Measurements from ENCODE around the gene PLCXD1. TPM values are rescaled to one million over a fixed set of nuclear protein-coding genes. Genes with fewer than 3 reads are reported as not detected.
"Not testable (repeated sequence)": the region's sequence is repeated elsewhere in the genome, so short reads cannot be mapped to it uniquely, and the experiment has no call there.

Gene PLCXD1
- total and polyA plus RNA-seq, 2 experiments from 2014 or later = 16.6 to 50.4 TPM

- no peak overlapping the region for H3K4me3 ChIP-seq
- H3K9me3 ChIP-seq (ENCODE audit: low read depth) = no peaks in the 10 kb centered on the region
- no peak for DNase-seq (ENCODE audit: low read depth in 1 of 2, low spot score in 1 of 2)
- no peaks in the 10 kb centered on the region for H3K27me3 ChIP-seq
- H3K27ac ChIP-seq = no peak overlapping the region
- H3K36me3 ChIP-seq = peaks cover 5% of the 10 kb centered on the region
- peaks cover 9% of the 10 kb centered on the region for H3K4me1 ChIP-seq (ENCODE audit: low read depth)
- TF ChIP-seq, protein P1, sequence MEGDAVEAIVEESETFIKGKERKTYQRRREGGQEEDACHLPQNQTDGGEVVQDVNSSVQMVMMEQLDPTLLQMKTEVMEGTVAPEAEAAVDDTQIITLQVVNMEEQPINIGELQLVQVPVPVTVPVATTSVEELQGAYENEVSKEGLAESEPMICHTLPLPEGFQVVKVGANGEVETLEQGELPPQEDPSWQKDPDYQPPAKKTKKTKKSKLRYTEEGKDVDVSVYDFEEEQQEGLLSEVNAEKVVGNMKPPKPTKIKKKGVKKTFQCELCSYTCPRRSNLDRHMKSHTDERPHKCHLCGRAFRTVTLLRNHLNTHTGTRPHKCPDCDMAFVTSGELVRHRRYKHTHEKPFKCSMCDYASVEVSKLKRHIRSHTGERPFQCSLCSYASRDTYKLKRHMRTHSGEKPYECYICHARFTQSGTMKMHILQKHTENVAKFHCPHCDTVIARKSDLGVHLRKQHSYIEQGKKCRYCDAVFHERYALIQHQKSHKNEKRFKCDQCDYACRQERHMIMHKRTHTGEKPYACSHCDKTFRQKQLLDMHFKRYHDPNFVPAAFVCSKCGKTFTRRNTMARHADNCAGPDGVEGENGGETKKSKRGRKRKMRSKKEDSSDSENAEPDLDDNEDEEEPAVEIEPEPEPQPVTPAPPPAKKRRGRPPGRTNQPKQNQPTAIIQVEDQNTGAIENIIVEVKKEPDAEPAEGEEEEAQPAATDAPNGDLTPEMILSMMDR (IDR thresholded peaks at IDR 0.05; ENCODE audit: low read depth, low read length) = no peak
Measured at GRCh38 chrX:350534-351323, 69.5 kb downstream of the PLCXD1 start.

GRCh38 chrX:351324-351641, 70.1 kb downstream of the PLCXD1 start:
- H3K9me3 ChIP-seq (ENCODE audit: low read depth); H3K4me1 ChIP-seq (ENCODE audit: low read depth); H3K4me3 ChIP-seq; H3K36me3 ChIP-seq; H3K27ac ChIP-seq; H3K27me3 ChIP-seq; DNase-seq (ENCODE audit: low read depth in 1 of 2, low spot score in 1 of 2): not testable (repeated sequence)

- H3K4me3 ChIP-seq = no peak overlapping the region
- DNase-seq (ENCODE audit: low read depth in 1 of 2, low spot score in 1 of 2) = no peak
- TF ChIP-seq, protein P1 (IDR thresholded peaks at IDR 0.05; ENCODE audit: low read depth, low read length) = no peak
- H3K27ac ChIP-seq = no peak overlapping the region
- no peaks in the 10 kb centered on the region for H3K27me3 ChIP-seq
- peaks cover 9% of the 10 kb centered on the region for H3K4me1 ChIP-seq (ENCODE audit: low read depth)
- no peaks in the 10 kb centered on the region for H3K9me3 ChIP-seq (ENCODE audit: low read depth)
- H3K36me3 ChIP-seq = peaks cover 3% of the 10 kb centered on the region
Measured at GRCh38 chrX:351736-352135, 70.6 kb downstream of the PLCXD1 start.

DNA sequence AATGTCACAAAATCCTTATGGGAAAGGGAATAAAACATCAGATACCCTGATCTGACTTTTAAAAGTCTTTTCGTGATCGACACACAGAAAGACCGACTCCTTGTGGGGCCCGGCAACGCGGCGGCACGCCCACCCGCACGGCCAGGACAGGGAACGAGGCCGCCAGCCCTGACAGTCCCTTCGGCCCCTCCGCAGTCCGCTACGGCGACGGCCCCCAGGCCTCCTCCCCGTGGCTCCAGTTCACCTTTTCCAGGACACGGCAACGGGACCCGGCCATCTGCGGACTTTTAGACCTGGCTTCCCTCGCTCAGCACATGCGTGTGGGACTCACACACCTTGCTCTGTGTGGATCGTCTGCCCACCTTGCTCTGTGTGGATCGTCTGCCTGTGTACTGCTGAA, 71.0 kb downstream of the PLCXD1 start:
- H3K27ac ChIP-seq = no peak overlapping the region
- H3K27me3 ChIP-seq = no peaks in the 10 kb centered on the region
- no peak overlapping the region for H3K4me3 ChIP-seq
- H3K9me3 ChIP-seq (ENCODE audit: low read depth) = no peaks in the 10 kb centered on the region
- no peak for DNase-seq (ENCODE audit: low read depth in 1 of 2, low spot score in 1 of 2)
- peaks cover 9% of the 10 kb centered on the region for H3K4me1 ChIP-seq (ENCODE audit: low read depth)
- peaks cover 3% of the 10 kb centered on the region for H3K36me3 ChIP-seq
- TF ChIP-seq, protein P1 (IDR thresholded peaks at IDR 0.05; ENCODE audit: low read depth, low read length) = no peak

DNA sequence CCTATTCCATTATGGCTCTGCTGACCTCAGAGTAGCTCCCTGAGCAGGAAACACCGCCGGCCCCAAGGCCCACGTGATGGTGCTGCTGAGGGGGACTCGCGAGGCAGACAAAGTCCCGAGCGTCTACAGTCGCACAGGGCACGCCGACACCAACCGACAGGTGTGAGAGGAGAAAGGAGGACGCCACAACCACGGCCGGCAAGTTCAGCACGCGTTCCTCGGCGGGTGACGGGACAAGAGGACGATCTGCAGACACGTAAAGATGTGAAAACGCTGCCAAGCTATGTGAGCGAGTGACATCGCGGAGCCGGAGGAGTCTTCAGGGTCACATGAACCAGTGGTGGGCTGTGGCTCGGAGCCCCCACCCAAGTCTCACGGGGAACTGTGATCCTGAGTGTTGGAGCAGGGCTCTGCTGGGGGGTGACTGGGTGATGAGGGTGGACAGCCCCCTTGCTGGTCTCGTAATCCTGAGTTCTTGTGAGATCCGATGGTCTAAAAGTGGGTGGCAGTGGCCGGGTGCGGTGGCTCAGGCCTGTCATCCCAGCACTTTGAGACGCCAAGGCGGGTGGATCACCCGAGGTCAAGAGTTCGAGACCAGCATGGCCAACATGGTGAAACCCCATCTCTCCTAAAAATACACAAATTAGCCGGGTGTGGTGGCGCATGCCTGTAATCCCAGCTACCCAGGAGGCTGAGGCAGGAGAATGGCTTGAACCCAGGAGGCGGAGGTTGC, 71.6 kb downstream of the PLCXD1 start:
- no peak for DNase-seq (ENCODE audit: low read depth in 1 of 2, low spot score in 1 of 2)
- Histone ChIP-seq H3K9me3 (ENCODE audit: low read depth) (no peaks in the 10 kb centered on the region), H3K4me3 (no peak overlapping the region), H3K27ac (no peak overlapping the region), H3K36me3 (peaks cover 3% of the 10 kb centered on the region), H3K4me1 (ENCODE audit: low read depth) (peaks cover 9% of the 10 kb centered on the region), H3K27me3 (no peaks in the 10 kb centered on the region)
- TF ChIP-seq, protein P1 (IDR thresholded peaks at IDR 0.05; ENCODE audit: low read depth, low read length) = no peak

Other genes with a start within 250 kb of the PLCXD1 start
- gene GTPBP6, start 37.4 kb downstream of the PLCXD1 start, total RNA-seq = 54.5 and 60.9 TPM in 2 replicates
- gene GTPBP6, start 37.4 kb downstream of the PLCXD1 start, polyA plus RNA-seq = 59.2 and 79.2 TPM in 2 replicates
- 119 and 142 TPM in 2 replicates for gene PPP2R3B, start 105.5 kb downstream of the PLCXD1 start, total RNA-seq
- gene PPP2R3B, start 105.5 kb downstream of the PLCXD1 start, polyA plus RNA-seq = 155 and 200 TPM in 2 replicates